HG03025 (cell line): ENCODE measurements around the gene RPL26.

Source experiments
- ATAC-seq: cut with Tn5 transposase; IDR thresholded peaks from one replicate; pipeline ENCODE4 v1.9.1; 2021; ENCODE audit warnings: mild to moderate bottlenecking, moderate library complexity; ENCODE audit not compliant: unreplicated experiment, low FRiP score

Gene RPL26

GRCh38 chr17:8332128-8332527 is 50.9 kb downstream of the RPL26 start:
- ATAC-seq: no peak
